Measurements from ENCODE around the gene SORCS2. TPM values are rescaled to one million over a fixed set of nuclear protein-coding genes. Genes with fewer than 3 reads are reported as not detected.
"Not testable (repeated sequence)": the region's sequence is repeated elsewhere in the genome, so short reads cannot be mapped to it uniquely, and the experiment has no call there.

SORCS2 gene
- total RNA-seq, 1 experiment from 2014 or later, result not detected

DNA sequence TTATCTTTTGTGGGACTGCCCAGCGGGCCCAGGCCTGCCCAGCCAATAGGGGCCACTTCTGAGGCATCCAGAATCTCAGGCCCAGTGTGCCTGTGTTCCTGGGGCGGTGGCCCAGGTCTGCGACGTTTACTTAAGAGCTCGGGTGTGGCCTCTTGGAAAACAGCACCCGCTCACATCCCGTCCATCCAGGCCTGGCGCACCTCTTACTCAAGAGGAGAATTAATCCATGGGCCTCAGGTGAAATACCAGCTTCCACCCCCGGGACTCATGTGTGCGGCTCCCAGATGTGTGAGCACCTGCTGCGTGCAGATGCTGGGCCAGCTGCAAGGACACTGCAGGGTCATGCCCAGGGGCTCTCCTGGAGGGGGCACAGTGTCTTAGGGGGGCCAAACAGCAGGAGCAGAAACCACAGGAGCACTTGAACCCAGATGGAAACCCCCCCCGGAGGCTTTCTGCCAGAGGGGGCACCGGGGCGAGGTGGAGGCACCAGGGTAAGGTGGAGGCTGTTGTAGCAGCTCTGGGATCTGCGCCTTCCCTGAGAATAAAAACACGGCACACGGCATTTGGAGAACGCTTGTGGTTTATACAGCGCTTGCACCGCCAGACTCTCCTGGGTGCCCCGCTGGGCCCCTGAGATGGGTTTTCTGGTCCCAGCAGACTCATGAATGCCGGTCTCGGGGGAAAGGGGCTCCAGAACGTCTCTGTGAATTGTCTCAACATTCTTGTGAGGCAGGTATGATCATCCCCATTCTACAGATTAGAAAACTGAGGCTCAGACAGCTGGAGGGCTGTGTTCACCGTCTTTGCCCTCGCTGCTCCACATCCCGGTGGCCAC lies 239.6 kb downstream of the SORCS2 start:
- in situ Hi-C loops (cut with HindIII; ENCODE audit: low sequenced_read_pairs), result no loop called here
- DNase-seq (ENCODE audit: low spot score), result no peak

DNA sequence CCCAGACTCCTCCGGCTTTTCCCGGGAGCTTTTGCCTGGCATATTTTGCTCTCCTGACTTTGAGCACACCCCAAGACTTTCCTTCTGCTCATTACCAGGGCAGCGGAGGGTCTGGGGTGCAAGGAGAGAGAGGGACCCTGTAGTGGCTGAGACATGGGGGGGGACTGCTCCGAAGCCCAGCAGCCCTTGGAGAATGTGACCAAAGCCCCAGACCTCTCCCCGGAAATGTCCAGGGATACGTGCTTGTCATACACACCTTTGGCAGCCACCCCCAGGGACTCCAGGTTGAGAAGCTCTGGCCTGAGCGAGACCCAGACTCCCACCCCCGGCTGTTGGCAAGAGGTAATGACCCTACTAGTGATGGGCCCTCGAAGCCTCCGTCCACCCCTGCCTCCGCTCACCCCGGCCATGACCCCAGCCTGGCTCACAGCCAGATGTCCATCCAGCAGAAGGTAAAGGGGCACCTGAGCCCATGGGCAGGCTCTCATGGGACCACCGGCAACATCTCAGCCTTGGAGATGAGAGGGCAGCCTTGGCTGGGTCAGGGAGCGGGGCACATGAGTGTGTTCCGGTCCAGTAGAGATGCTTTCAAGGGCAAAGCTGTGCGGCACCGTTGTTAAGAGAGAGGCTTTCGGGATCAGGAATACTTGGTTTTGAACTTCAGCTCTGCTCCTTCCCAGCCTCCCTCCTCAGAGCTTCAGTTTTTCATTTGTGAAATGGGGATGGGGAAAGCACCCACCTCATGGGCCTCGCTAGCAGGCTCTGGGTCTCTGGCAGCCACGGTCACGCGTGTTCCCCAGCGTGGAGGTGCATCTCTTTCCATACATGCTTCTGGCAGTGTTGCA lies 240.4 kb downstream of the SORCS2 start:
- in situ Hi-C loops (cut with HindIII; ENCODE audit: low sequenced_read_pairs), result no loop called here
- DNase-seq (ENCODE audit: low spot score), result no peak

DNA sequence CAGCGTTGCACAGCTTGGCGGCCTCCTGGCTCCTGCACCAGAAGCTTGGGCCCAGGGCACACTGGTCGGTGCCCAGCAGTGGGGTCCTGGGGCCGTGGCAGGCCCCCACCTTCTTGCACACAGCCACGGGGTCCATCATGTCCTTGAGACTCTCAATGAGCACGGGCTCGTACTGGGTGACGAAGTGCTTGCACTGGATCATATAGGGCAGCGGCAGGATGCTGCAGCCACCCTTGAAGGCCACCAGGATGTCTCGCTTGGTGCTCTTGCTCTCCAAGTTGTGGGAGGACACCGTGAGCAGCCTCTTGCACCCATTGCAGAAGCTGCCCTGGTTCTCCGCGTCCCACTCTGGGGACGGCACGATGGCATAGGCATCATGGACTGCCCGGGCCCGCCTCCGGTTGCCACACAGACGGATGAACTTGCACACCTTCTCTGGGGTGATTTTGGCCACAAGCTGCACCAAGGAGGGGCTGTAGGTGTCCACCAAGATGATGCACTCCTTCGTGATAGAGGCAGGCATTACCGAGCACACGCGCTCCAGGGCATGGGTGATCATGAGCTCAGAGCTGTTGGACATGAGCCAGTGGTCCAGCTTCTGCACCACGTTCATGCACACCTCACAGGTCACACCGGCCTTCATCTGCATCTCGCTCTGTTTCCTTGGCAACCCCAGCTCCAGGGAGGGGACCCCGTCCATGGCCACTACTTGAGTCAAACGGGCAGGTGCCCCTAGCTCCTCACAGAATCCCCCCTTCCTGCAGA lies 241.2 kb downstream of the SORCS2 start:
- DNase-seq (ENCODE audit: low spot score), result no peak
- in situ Hi-C loops (cut with HindIII; ENCODE audit: low sequenced_read_pairs), result no loop called here

DNA sequence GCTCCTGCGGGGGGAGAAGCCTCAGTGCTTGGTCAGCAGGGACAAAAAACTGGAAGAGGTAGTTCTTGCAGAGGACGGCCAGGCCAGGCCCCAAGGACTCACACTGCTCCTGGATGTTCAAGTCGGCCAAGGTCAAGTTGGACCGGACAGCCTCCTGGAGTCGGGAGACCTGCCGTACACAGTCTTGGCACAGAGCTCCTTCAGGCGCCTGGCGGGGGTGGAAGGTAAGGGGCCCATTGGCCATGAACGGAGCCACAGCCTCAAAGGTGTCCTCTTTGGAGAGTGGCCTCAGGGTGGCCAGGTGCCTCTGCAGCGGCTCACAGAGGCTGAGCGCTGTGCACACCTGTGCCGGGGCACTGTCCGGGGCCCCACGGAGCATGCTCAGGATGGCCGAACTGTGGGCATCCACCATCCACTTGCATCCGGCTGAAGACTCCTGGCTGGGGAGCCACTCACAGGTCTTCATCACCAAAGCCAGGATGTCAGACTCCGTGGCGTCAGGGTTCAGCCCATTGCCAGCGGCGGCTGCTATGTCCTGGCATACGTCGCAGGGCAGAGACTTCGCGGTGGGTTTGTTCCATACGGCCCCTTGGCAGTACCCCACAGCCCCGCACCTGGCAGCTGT lies 241.9 kb downstream of the SORCS2 start:
- DNase-seq (ENCODE audit: low spot score), result no peak
- in situ Hi-C loops (cut with HindIII; ENCODE audit: low sequenced_read_pairs), result no loop called here

DNA sequence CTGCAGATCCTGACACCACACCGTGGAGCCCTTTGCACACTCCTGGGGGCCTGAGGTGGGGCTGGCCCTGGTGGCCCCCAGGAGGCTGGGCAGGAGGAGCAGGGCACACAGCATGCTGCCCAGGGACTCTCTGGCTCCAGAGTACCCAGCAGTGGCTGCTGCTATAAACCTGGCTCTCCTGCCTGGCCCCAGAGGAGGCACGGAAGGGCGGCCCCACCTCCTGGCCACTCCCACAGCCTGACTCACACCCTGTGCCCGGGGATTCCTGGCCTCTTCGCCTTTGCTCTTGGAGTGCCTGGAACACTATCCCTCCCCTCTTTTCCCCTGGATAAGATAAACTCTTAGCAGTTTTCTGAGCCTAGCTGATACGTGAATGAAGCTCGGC lies 242.4 kb downstream of the SORCS2 start, which contains the start of gene PSAPL1:
PSAPL1 (minus strand) TSS at position 165 of the 385 bp plus-strand sequence; CDS start at position 114, 51 bp downstream.
- no peak for DNase-seq (ENCODE audit: low spot score)
- in situ Hi-C loops (cut with HindIII; ENCODE audit: low sequenced_read_pairs), result no loop called here

DNA sequence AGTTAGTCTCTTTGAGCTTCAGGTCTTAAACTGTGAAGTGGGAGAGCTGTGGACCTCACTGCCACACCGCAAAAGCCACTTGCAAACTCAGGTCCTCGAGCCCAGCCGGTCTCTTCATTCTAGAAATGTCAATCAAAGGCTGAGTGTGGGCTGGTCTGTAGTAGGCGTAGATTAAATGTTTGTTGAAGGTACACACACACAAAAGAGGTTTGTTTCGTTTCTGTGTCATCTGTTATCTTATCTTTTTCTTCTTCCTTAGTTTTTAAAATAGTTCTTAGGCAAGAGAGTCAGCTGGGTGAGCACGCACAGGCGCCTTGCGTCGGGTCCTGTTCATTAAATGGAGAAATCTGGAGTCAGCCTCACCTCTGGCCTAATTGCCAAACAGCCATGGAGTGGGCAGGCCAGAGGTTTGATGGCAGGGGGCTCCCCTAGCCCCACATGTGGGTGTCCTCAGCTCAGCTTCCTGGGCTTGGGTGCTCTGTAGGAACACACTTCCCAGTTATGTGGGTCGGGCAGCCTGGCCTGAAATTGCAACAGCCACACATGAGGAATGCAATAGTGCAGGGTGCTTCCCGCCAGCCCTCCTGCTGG lies 243.2 kb downstream of the SORCS2 start:
- DNase-seq (ENCODE audit: low spot score), result no peak
- in situ Hi-C loops (cut with HindIII; ENCODE audit: low sequenced_read_pairs), result no loop called here

DNA sequence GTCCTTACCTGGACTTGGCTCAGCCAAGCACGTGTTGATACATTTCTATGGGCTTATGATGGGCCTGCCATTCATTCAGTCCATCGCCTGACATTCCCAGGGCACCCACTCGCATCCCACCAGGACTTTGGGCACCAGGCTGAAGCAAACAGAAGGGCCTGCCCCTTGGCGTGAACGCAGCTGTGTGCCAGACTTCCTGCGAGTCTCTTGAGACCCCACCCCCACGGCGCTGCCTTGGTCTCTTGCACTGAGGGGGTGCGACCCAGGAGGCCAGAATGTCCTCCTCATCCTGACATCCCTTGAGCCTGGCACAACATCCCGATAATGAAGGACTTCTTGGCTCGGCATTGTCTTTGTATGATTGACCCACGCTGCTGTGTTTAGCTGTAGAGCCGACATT lies 243.9 kb downstream of the SORCS2 start:
- in situ Hi-C loops (cut with HindIII; ENCODE audit: low sequenced_read_pairs), result no loop called here
- DNase-seq (ENCODE audit: low spot score), result no peak

DNA sequence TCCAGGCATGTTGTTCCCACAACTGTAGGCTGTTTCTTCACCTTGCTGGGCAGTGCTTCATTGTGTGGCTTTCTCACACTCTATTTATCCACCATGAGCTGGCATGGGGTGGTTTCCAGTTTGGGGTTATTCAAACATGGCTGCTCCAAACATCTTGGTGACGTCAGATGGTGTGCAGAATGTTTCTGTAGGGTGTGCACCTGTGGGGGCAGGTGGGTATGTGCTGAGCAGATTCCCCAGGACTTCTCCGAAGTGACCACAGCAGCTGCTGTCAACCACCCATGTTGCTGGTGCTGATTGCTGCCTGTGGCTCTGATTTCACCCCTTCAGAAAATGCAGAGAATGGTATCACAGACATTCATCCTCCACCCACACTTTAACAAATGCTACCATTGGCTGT lies 247.4 kb downstream of the SORCS2 start:
- DNase-seq (ENCODE audit: low spot score), result no peak
- in situ Hi-C loops (cut with HindIII; ENCODE audit: low sequenced_read_pairs), result no loop called here

DNA sequence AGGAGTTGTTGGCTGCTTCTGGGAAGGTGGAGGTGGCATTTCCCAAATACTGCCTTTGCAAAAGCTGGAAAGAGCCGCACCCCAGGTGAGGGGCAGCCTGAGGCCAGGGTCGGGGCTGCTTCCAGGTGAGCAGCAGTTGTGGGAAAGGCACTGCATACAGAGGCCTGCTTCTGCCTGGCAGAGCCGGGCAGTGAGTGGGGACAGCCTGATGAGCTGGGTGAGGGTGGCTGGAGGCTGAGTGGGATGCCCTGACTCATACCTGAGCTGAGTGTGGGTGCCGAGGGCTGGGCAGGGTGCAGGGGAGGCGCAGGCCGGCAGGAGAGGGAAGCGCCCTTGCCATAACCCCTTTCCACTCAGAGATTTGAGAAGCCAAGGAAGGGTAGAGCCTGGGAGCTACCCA lies 248.9 kb downstream of the SORCS2 start:
- in situ Hi-C loops (cut with HindIII; ENCODE audit: low sequenced_read_pairs), result no loop called here
- no peak for DNase-seq (ENCODE audit: low spot score)

DNA sequence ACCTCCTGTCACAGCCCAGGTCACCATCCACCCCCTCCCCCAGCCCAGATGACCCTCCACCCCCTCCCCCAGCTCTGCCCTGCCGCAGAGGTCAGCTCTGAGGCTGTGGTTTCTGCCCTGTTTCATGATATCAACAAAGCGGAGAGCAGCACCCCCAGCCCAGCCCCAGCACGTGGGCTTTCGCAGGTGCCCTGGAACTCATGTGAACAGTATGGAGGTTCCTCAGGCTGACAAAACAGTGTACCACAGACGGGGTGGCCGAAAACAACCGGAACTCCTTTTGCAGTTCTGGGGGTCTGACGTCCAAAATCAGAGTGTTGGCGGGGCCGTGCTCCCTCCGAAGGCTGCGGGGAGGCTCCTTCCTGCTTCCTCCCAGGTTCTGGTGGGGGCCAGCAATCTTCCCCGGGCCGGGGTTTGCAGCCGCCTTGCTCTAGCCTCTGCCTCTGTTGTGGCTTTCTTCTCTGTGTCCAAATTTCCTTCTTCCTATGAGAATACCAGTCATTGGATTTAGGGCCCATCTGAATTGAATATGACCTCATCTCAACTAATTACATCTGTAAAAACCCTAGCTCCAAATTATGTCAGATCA lies 250.3 kb downstream of the SORCS2 start:
- DNase-seq (ENCODE audit: low spot score), result no peak
- in situ Hi-C loops (cut with HindIII; ENCODE audit: low sequenced_read_pairs), result no loop called here

DNA sequence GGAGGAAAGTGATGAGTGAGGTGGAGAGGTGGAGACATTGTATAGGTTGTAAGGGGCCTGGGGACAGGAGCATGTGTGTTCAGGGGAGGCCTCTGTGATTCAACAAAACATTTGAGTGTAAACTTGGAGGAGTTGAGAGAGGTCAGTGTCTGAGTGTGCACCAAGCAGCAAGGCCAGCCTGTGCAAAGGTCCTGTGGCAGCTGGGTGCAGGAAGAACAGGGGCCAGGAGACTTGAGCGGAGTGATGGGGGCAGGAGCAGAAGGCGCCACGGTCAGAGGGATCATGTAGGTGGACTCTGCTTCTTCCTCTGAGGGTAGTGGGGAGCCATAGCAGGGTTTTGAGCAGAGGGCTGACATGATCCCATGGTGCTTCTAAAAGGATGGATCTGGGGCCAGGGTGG lies 252.0 kb downstream of the SORCS2 start:
- no peak for DNase-seq (ENCODE audit: low spot score)
- in situ Hi-C loops (cut with HindIII; ENCODE audit: low sequenced_read_pairs), result no loop called here

DNA sequence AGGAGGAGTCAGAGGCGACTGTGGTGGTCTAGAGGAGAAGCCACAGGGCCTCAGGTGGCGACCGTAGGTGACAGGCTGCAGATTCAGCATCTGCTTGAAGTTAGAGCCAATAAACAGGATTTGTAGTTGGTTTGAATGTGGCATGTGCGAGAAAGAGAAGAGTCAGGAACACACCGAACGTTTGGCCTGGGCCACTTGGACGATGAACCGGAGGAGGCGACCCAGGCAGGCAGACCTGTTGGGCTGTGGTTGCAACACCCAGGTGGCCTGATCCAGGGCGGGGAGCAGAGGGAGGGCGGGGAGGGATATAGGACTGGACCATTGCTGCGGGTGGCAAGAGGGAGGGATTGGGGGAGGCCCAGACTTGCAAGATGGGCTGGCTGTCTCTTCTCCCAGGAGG lies 252.4 kb downstream of the SORCS2 start:
- no peak for DNase-seq (ENCODE audit: low spot score)
- in situ Hi-C loops (cut with HindIII; ENCODE audit: low sequenced_read_pairs), result no loop called here

DNA sequence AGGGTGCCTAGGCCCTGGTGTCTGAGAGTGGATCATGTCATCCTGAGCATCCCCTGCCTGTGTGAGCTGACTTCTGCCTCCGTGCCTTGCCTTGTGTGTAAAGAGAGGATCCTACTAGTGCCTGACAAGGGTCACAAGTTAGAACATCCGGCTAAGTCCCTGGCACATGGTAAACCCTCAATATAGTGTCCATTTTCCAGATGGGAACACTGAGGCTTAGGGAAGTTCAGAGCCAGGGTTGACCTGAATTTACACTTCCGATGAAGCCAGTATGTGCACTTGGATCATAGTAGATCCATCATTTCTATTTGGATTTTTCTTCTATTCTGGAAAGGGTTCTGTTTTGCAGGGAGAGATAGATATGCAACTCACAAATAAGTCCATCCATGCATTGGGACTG lies 254.9 kb downstream of the SORCS2 start:
- DNase-seq (ENCODE audit: low spot score), result no peak
- in situ Hi-C loops (cut with HindIII; ENCODE audit: low sequenced_read_pairs), result no loop called here

DNA sequence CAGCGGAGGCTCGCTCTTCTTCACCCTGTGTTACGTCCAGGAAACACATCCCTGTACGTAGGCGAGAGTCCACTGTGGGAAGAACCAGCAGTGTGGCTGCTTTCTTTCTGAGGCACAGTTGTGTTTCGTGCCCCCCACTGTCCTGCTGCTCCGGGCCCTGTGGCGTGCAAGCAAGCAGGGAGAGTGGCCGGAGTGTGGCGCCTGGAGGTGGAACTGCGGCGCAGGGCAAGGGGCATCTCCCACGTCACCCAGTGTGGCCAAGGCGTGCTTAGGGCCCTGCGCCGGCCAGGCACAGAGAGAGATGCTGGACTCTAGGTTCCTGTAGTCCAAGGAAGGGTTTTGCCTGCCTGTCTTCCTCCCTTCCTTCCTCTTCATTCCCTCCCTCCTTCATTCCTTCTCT lies 255.7 kb downstream of the SORCS2 start:
- in situ Hi-C loops (cut with HindIII; ENCODE audit: low sequenced_read_pairs), result no loop called here

DNA sequence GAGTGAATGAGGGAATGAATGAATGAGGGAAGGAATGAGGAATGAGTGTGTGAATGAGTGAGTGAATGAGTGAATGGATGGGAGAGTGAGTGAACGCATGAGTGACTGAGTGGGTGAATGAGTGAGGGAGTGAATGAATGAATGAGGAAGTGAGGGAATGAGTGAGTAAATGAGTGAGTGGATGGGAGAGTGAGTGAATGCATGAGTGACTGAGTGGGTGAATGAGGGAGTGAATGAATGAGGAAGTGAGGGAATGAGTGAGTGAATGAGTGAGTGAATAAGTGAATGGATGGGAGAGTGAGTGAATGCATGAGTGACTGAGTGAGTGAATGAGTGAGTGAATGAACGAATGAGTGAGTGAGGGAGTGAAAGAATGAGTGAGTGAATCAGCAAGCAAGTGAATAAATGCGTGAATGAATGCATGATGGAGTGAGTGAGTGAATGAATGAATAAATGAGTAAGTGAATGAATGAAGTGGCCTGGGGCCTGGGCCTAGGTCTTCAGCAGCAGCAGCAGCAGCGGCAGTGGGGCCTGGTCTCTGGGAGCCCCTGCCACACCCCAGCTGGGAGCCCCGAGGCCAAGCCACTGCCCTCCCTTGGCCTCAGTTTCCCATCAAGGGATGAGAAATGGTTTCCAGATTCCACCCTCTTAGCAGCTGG lies 258.6 kb downstream of the SORCS2 start:
- in situ Hi-C loops (cut with HindIII; ENCODE audit: low sequenced_read_pairs), result no loop called here
- DNase-seq (ENCODE audit: low spot score), result no peak

More for the DNA sequence above, 255.7 kb downstream of the SORCS2 start:
- DNase-seq (ENCODE audit: low spot score), result no peak

DNA sequence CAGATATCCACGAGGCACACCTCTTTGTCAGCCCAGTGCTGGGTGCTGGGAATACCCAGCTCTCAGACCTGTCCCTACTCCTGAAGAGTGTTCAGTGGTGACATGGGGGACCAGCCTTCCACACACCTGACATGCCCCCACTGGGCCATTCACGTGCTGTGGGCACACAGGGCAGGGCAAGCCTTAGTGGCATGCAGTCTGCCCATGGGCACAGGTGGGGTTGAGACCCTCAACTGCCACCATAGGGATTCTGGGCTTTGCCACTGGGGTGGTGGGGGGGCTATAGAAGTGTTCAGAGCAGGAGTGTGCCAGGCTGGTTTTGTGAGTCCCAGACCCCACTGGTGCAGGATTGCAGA lies 259.1 kb downstream of the SORCS2 start:
- in situ Hi-C loops (cut with HindIII; ENCODE audit: low sequenced_read_pairs), result no loop called here
- no peak for DNase-seq (ENCODE audit: low spot score)

DNA sequence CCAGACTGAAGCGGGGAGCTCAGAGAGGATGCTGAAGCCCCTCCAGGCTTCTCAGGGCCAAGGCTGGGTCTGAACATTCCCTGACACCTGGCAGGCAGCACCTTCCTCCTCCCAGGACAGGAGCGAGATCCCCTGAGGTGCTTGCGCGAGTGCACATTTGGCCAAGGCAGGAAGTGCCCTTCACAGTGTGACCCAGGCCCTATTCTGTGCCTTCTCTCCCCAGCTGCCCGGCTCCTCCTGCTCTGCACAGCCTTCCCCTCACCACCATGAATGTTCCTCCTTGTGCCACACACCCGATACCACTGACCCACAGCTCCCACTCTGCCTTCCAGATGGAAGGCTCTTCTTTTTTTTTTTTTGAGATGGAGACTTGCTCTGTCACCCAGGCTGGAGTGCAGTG lies 259.5 kb downstream of the SORCS2 start:
- in situ Hi-C loops (cut with HindIII; ENCODE audit: low sequenced_read_pairs), result no loop called here
- no peak for DNase-seq (ENCODE audit: low spot score)

DNA sequence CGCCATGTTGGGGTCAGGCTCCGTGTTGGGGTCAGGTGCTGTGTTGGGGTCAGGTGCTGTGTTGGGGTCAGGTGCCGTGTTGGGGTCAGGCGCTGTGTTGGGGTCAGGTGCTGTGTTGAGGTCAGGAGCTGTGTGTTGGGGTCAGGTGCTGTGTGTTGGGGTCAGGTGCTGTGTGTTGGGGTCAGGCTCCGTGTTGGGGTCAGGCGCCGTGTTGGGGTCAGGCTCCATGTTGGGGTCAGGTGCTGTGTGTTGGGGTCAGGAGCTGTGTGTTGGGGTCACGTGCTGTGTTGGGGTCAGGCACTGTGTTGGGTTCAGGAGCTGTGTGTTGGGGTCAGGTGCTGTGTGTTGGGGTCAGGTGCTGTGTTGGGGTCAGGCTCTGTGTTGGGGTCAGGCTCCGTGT lies 260.5 kb downstream of the SORCS2 start:
- in situ Hi-C loops (cut with HindIII; ENCODE audit: low sequenced_read_pairs), result not testable (repeated sequence)

More for the DNA sequence above, 260.5 kb downstream of the SORCS2 start:
- not testable (repeated sequence) for DNase-seq (ENCODE audit: low spot score)

Data from G401 (cell line).